MM.1S (cell line): ENCODE data around the gene CACNA1D.

Experiments
- CTCF ChIP-seq: fragments of 300-600 bp; sonication (generic); IDR thresholded peaks from 2 replicates; pipeline ENCODE4 v1.5.1; 2016; ENCODE audit warnings: antibody characterized with exemption, low read length, mixed read lengths
- EZH2phosphoT487 ChIP-seq: fragments of 300-600 bp; sonication (generic); IDR thresholded peaks from 2 replicates; pipeline ENCODE4 v1.6.1; 2018; ENCODE audit warnings: antibody characterized with exemption, low read length

GRCh38 chr3:53641397-53641796 is 147.0 kb downstream of the CACNA1D start:
- TF ChIP-seq CTCF (no peak), EZH2phosphoT487 (no peak)
